GM19468 (cell line): Measurements from ENCODE around the gene ATP5MK.
"Not testable (repeated sequence)": the region's sequence is repeated elsewhere in the genome, so short reads cannot be mapped to it uniquely, and the experiment has no call there.

Source experiments
- ATAC-seq: cut with Tn5 transposase; IDR thresholded peaks from one replicate; pipeline ENCODE4 v1.9.1; 2021; ENCODE audit warnings: mild to moderate bottlenecking, moderate library complexity, moderate number of reproducible peaks; ENCODE audit not compliant: unreplicated experiment; ENCODE audit errors: extremely low read depth

Gene ATP5MK, protein sequence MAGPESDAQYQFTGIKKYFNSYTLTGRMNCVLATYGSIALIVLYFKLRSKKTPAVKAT

DNA sequence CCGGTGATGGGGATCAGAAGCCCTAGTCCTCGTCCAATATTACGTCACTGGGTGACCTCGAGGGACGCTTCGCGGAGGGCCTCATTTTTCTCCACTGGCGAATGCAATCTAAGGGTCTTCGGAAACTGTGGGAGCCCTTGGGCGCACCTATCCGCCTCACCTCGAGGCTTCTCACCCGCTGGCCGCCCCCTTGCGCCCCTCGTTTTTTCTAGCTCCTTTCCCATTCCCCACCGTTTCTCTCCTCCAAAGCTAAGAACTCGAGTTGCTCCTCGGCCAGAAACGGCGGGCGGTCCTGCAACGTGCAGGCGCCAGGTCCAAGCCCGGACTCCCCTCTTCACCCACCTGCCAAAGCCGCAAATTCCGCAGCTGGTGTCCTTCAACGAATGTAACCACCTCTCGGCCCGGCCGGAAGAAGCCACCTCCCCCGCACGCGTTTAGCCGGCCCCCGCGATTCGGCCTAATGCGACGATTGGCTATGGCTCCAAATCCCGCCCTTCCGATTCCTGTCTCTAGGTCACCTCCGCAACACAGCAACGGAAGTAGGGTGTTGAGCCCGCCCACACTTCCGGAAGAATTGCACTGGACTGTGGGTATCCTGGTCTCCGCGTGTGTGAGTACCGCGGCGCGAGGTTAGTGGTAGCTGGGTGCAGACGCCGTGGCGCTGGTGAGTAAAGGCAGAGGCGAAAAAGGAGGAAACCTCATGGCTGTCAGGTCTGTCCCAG is at the start of gene ATP5MK, which contains the start of gene PDCD11:
ATP5MK (minus strand) TSS at position 409 of the 722 bp plus-strand sequence. CDS start 4,018 bp downstream, outside the sequence.
PDCD11 (plus strand) TSS at position 560 of the 722 bp plus-strand sequence. CDS start 1,801 bp downstream, outside the sequence.
- peak; percentile 89 for ATAC-seq

DNA sequence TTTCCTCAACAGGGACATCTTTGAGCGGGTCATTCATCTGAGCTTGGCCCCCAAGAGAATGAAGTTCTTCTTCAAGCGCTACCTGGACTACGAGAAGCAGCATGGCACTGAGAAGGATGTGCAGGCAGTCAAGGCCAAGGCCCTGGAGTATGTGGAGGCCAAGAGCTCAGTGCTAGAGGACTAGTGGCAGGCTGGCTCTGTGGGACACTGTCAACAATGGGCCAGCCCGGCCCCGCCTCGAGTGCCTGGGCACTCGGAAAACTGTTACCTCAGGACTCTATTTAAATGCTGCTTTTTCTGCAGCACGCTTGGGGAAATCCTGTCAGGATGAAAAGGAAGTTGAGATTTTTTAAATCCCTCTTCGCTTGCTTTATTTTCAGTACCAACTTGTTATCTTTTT is 49.1 kb upstream of the ATP5MK start:
- ATAC-seq: no peak

DNA sequence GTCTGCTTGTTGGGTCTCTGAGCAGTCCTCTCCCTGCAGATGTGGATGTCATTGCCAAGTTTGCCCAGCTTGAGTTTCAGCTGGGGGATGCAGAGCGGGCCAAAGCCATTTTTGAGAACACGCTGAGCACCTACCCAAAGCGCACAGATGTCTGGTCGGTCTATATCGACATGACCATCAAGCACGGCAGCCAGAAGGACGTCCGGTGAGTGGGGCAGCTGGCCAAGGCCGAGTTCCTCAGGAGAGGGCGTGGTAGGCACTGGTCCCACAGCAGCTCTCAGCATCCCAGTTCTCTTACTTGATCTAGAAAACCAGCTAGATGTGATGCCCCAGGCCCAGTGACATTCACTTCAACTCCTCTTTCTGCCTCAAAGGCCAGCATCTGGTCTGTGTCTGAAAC is 48.2 kb upstream of the ATP5MK start:
- ATAC-seq: no peak

DNA sequence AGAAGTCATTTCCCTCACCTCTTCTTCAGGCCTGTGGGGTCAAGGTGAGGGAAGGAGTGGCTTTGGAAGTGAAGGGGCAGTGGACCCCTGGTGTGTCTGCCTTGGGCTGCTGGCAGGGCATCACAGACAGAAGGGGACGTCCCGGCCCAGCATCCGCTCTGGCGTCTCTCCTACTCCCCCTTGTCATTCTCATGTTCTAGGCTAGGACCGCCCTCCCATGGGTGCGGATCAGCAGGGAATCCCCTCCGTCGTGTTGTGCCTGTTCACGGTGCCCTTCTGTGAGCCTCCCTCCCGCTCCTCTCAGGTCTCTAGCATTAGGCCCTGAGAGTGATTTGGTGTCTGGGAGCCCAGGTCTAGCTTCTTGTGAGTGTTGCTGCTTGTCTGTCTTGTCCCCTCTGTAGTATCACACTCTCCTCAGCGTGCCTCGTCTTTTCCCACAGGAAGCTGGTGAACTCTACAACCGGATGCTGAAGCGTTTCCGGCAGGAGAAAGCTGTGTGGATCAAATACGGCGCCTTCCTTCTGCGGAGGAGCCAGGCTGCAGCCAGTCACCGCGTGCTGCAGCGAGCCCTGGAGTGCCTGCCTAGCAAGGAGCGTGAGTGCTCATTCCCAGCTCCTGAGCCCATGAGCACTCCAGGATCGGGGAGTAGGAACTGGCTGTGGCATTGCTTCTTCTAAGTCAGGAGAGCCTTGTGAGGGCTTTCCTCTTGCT is 47.4 kb upstream of the ATP5MK start:
- no peak for ATAC-seq

DNA sequence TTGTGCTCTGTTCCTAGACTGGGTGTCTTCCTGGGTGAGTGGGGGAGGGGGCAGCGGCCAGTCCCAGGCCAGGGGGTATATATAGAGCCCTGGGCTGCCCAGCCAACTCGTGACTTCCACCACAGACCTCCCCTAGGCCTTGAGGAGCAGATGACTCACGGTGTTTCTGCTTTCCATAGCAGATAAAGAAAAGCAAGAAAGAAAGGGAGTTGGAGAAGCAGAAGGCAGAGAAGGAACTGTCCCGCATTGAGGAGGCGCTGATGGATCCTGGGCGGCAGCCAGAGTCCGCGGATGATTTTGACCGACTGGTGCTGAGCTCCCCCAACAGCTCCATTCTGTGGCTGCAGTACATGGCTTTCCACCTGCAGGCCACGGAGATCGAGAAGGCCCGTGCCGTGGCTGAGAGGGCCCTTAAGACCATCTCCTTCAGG is 45.8 kb upstream of the ATP5MK start:
- ATAC-seq: no peak

DNA sequence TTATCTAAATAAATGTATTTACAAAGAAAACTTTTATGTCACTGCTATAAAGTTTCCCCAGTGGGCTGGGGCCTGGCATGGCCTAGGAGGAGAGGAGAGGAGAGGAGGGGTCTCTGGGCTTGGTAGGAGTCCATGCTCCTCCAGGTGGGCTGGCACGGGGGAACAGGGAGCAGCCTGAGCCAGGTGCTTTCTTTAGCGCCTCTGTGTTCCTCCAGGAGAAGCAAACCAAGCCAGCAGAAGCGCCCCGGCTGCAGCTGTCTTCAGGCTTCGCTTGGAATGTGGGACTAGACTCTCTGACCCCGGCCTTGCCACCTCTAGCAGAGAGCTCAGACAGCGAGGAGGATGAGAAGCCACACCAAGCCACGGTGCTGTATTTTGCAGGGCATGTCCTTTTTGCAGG is 45.3 kb upstream of the ATP5MK start:
- no peak for ATAC-seq

DNA sequence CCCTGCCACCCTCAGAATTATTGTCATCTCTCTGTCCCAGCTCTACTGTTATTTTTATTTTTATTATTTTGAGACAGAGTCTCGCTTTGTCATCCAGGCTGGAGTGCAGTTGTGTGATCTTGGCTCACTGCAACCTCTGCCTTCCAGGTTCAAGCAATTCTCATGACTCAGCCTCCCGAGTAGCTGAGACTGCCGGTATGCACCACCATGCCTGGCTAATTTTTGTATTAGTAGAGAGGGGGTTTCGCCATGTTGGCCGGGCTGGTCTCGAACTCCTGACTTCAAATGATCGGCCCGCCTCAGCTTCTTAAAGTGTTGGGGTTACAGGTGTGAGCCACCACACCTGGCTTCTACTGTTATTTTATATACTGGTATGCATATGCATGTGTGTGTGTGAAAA is 44.9 kb upstream of the ATP5MK start:
- ATAC-seq: no peak

DNA sequence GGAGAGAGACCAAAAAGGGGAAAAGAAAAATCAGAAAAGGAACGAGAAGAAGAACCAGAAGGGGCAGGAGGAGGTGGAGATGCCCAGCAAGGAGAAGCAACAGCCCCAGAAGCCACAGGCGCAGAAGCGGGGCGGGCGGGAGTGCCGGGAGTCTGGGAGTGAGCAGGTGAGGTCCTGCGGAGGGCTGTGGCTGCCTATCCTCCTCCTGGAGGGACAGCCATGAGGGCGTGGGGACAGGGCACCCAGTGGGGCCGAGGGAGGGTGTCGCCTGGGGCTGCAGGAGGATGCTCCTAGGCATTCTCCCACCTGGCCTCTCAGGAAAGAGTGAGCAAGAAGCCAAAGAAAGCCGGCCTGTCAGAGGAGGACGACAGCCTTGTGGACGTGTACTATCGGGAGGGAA is 44.1 kb upstream of the ATP5MK start:
- no peak for ATAC-seq

DNA sequence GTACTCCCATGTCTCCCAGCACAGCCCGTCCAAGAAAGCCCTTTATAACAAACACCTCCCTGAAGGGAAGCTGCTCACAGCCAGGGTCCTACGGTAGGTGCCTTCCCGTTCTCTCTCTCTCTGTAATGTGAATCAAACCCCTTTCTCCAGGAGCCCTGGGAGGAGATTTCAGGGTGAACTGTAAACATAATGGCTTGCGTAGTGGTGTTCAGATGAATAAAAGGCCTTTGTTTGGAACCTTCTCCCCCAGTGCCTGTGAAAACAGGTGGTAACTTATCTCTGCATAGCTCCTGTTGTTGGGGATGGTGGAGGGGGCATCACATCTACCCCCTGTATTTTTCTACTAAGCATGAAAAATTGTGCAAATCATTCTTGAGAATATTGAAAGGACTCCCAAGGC is 43.5 kb upstream of the ATP5MK start:
- ATAC-seq: no peak

DNA sequence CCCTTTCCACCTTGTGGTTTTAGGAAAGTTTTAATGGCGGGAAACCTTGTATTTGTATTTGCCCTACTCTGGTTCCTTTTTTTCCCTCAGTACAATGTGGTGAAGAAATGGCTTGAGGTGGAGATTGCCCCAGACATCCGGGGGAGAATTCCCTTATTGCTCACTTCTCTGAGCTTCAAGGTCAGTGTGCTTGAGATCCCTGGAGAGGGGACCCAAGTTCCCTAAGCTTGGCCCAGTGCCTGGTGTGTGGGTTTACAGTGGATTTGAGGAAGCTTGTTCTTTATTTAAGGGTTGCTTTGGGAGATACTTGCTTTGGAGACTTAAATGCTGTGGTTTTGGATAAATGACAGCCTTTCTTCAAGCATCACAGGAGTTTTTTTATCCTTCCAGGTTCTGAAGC is 37.6 kb upstream of the ATP5MK start:
- ATAC-seq: no peak

DNA sequence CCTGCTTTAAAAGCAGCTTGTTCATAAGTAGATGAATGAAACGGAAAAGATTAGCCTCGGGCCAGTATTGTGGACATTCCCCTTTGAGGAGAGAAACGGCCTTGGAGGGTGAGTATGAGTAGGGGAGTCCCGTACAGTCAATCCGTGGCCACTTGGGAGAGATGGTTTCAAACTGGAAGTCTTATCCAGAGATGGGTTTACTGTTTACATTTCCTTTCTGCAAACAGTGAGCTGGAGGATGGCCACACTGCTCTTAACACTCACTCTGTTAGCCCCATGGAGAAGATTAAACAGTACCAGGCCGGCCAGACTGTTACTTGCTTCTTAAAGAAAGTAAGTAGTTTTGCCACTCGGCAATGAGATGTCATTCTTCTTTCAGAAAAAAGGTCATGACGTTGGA is 35.6 kb upstream of the ATP5MK start:
- ATAC-seq: no peak

DNA sequence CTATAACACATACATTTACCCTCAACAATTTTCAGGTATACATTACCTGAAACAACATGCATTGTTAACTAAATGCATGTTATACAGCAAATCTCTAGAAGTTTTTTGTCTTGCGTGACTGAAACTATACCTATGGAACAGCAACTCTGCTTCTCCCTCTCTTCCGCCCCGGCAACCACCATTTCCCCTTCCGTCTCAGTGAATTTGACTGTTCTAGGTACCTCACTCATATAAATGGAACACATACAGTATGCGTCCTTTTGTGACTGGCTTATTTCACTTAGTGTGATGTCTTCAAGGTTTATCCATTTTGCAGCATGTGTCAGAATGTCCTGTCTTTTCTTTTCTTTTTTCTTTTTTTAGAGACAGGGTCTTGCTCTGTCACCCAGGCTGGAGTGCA is 33.4 kb upstream of the ATP5MK start:
- ATAC-seq: no peak

DNA sequence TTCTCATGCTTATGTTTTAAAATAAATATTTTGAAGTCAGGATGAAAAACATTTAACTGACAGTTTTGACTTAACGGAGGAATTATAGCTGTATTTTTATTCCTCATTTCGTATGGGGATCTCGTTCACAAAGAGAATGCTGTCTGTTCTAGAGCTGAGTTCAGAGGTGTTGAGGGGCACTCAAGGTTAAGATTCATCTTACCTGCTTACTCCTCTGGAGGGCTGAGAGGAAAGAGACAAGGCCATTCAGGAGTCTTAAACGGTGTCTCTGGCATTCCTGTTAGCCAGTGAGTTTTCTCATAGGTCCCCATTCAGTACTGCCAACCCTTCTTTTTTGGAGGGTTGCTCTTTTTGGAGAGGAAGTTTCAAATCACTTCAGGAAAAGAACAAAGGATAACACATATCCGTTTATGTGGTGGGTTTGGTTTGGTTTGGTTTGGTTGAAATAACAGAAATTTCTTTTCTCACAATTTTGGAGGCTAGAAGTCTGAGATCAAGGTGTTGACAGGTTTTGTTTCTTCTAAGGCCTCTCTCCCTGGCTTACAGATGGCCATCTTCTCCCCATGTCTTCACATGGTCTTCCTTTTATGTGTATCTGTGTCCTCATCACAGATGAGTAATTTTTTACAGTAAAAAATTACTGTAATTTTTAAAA is 32.8 kb upstream of the ATP5MK start:
- no peak for ATAC-seq

DNA sequence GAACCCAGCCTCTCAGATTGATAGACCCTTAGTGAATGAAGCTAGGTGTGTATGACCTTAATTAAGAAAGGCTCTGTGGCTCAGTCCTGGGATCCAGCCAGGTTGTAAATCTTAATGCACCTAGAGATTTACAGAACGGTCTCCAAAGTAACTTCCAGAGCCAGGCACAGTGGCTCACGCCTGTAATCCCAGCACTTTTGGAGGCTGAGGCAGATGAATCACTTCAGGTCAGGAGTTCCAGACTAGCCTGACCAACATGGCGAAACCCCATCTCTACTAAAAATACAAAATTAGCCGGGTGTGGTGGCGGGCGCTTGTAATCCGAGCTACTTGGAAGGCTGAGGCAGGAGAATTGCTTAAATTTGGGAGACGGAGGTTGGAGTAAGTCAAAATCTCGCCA is 31.6 kb upstream of the ATP5MK start:
- ATAC-seq: no peak

DNA sequence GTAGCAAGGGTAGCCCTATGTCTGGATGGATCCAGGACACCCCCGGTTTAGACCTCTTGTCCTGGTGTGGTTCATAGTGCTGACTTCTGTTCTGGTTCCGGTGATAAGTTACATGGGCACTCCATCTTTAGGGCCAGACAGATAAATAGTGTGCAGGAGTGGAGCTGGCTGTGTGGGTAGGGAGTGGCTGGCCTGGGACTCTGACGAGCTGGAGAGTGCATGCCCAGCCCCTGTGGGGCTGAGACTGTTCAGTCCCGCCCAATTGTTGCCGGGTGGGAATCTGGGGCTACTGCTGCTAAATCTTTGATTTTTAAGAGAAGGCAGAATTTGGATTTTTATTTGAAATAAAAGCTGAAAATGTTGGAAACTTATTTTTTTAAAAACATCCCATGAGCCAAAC is 27.5 kb upstream of the ATP5MK start:
- no peak for ATAC-seq

DNA sequence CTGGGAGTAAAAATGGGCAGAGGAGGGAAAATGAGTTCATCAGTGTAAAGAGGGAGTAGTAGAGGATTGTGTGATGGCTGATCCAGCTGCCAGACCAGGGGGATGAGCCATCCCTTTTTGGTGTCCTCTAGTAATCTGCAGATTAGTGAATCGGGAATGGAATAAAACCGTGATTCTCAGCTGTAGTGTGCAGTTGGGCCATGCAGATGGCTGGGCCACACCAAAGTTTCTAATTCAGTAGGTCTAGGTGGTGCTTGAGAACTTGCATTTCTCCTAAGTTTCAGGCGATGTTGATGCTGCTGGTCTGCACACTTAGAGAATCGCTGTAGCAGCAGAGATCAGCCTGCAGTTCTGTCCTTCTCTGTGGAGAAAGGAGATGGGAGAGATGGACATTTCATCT is 22.8 kb upstream of the ATP5MK start:
- no peak for ATAC-seq

DNA sequence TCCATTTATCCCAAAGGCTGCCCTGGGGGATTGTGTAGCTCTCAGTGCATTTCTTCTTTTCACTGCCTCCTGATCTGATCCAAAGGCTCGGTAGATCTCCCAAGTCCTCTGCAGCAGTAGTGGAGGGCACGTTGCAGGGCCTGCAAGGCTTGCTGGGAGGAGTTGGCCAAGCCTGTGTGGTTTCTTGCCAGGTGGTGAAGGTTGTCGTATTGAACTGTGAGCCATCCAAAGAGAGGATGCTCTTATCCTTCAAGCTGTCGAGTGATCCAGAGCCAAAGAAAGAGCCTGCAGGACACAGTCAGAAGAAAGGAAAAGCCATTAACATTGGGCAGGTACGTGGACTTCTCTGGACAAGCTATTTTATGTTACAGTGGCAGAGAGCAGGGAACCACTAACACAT is 21.3 kb upstream of the ATP5MK start:
- no peak for ATAC-seq

DNA sequence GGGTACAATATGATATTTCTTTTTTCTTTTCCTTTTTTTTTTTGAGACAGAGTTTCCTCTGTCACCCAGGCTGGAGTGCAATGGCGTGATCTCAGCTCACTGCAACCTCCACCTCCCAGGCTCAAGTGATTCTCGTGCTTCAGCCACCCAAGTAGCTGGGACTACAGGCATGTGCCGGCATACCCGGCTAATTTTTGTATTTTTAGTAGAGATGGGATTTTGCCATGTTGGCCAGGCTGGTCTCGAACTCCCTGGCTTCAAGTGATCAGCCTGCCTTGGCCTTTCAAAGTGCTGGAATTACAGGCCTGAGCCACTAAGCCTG is 20.8 kb upstream of the ATP5MK start:
- not testable (repeated sequence) for ATAC-seq

DNA sequence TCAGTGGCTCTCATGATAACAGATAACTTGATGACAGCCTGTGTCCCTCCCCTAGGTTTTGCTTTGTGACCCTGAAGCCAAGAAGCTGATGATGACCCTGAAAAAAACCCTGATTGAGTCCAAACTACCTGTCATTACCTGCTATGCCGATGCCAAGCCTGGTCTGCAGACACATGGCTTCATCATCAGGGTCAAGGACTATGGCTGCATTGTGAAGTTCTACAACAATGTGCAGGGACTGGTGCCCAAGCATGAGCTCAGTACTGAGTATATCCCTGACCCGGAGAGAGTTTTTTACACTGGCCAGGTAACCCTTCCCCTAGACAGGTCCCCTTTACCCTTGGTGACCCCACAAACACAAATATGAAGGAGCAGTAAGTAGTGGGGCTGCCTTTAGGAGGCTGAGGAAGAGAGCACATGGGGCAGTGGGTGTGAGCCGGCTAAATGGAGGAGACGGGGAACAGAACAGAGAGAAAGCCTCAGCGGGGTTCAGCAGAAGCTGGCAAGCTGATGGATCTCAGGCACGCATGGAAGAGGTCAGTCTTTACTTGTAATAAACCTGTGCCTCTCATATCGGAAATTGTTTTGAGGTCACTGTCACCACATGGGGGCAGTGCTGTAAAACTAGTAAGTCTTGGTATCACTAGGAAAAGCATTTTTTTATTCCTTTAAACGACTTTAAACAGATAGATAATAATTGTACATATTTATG is 20.3 kb upstream of the ATP5MK start:
- no peak for ATAC-seq

DNA sequence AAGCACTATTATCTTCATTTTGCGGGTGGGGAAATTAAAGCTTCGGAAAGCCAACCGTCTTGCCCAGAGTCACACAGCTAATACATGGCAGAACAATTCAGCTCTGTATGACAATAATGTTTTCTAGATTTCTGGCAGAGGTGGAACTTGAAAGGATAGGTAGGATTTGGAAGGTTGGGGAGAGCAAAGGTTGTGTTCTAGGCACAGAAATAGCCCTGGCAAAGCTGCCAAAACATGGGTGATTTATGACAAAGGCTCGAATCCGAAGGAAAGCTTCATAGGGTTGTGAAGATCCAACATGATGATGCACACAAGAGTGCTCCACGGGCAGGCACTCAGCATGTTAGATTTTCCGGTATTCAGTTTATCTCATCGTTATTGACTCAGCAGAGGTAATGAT is 19.3 kb upstream of the ATP5MK start:
- no peak for ATAC-seq

DNA sequence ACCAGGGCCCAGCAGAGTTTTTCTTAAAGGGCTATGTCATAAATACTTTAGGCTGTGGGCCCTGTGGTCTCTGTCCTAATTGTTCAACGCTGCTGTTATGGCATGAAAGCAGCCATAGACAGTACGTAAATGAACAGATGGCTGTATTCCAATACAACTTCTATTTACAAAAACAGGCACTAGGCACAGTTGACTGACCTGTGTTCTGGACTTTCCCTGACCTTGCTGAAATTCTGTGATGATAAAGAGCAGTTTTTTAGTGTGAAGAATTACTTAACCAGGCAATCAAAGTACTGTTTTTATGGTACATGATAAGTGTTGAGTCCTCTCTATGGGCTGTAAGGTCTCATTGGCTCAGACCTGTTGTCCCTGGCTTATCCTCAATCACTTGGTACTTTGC is 17.3 kb upstream of the ATP5MK start:
- ATAC-seq: no peak
